Tibial artery (tissue), 4 donors: ENCODE results near the gene BCAN.
A peak's percentile ranks its signal among the peaks of the same experiment; 100 is the strongest.

Source experiments
- DNase-seq, 2 donors: peaks; one replicate each; pipeline ENCODE4 v3.0.0-alpha.2; 2019
- H3K27ac ChIP-seq, 2 donors: fragments of 200-600 bp; sonication (generic) in 1 of 2; 1 replicate in 1 of 2; 2 replicates in 1 of 2; pipeline ENCODE4 v1.5.1; 2018 to 2019; ENCODE audit warnings: mild to moderate bottlenecking in 1 of 2
- H3K27me3 ChIP-seq, 2 donors: fragments of 200-600 bp; sonication (generic) in 1 of 2; one replicate each; pipeline versions ENCODE4 v1.5.1 to v1.6.0; 2016 to 2019
- H3K36me3 ChIP-seq, 3 donors: fragments of 200-600 bp; sonication (generic) in 2 of 3; one replicate each; pipeline ENCODE4 v1.5.1; 2016 to 2019; ENCODE audit warnings: mild to moderate bottlenecking in 2 of 3
- H3K4me1 ChIP-seq, 4 donors: fragments of 200-600 bp; sonication (generic) in 2 of 4; 1 replicate in 3 of 4; 2 replicates in 1 of 4; pipeline ENCODE4 v1.5.1; 2016 to 2019
- H3K4me3 ChIP-seq, 2 donors: fragments of 200-600 bp; sonication (generic) in 1 of 2; 1 replicate in 1 of 2; 2 replicates in 1 of 2; pipeline ENCODE4 v1.5.1; 2018 to 2019; ENCODE audit warnings: mild to moderate bottlenecking in 2 of 2
- H3K9me3 ChIP-seq, 3 donors: fragments of 200-600 bp; sonication (generic) in 1 of 3; one replicate each; pipeline ENCODE4 v1.5.1; 2016 to 2019
- CTCF ChIP-seq, 2 experiments: fragments of 200-600 bp in 1 of 2; fragments of 450-650 bp in 1 of 2; IDR thresholded peaks; one replicate each; pipeline ENCODE4 v1.5.1; 2017 to 2019; ENCODE audit warnings: antibody characterized with exemption in 2 of 2, mild to moderate bottlenecking in 1 of 2, moderate library complexity in 1 of 2
- intact Hi-C: fragments of 100-400 bp; cut with DNase I; formaldehyde crosslinking; loops from one replicate; pipeline ENCODE4 v1.15.0; 2023; ENCODE audit warnings: low total_unique reads

Gene BCAN

GRCh38 chr1:156700736-156701531, 59.0 kb downstream of the BCAN start:
- Histone ChIP-seq H3K4me1 (peaks cover 5 to 23% (median 17%) of the 10 kb centered on the region in 4 donors), H3K9me3 (no peaks in the 10 kb centered on the region), H3K4me3 (no peak overlapping the region), H3K27me3 (peaks cover 0 to 51% of the 10 kb centered on the region in 2 donors), H3K36me3 (peaks cover 0 to 14% (median 0%) of the 10 kb centered on the region in 3 donors), H3K27ac (no peak overlapping the region)
- no peak for TF ChIP-seq CTCF (IDR thresholded peaks at IDR 0.05)
- DNase-seq = no peak
- intact Hi-C loops = no loop called here

- Histone ChIP-seq H3K36me3 (peaks cover 0 to 14% (median 0%) of the 10 kb centered on the region in 3 donors), H3K27me3 (peaks cover 0 to 39% of the 10 kb centered on the region in 2 donors), H3K27ac (no peak overlapping the region), H3K9me3 (no peaks in the 10 kb centered on the region), H3K4me1 (peaks cover 5 to 41% (median 29%) of the 10 kb centered on the region in 4 donors), H3K4me3 (no peak overlapping the region)
- no peak for DNase-seq
- intact Hi-C loops = no loop called here
- TF ChIP-seq CTCF (IDR thresholded peaks at IDR 0.05) = no peak
These were observed 61.4 kb downstream of the BCAN start for GRCh38 chr1:156703336-156703735.

- H3K9me3 ChIP-seq = no peaks in the 10 kb centered on the region
- H3K4me3 ChIP-seq = no peak overlapping the region
- H3K4me1 ChIP-seq = peaks cover 5 to 45% (median 29%) of the 10 kb centered on the region in 4 donors
- no peak overlapping the region for H3K27ac ChIP-seq
- DNase-seq = no peak
- H3K36me3 ChIP-seq = peaks cover 0 to 14% (median 0%) of the 10 kb centered on the region in 3 donors
- TF ChIP-seq CTCF (IDR thresholded peaks at IDR 0.05) = no peak
- intact Hi-C loops = no loop called here
- H3K27me3 ChIP-seq = peaks cover 0 to 38% of the 10 kb centered on the region in 2 donors
These were observed 61.8 kb downstream of the BCAN start for GRCh38 chr1:156703741-156704140.

- Histone ChIP-seq H3K27me3 (peaks cover 0 to 36% of the 10 kb centered on the region in 2 donors), H3K4me3 (no peak overlapping the region), H3K36me3 (peaks cover 0 to 12% (median 0%) of the 10 kb centered on the region in 3 donors), H3K9me3 (no peaks in the 10 kb centered on the region), H3K4me1 (peaks cover 5 to 50% (median 30%) of the 10 kb centered on the region in 4 donors), H3K27ac (no peak overlapping the region)
- intact Hi-C loops = no loop called here
- no peak for DNase-seq
- no peak for TF ChIP-seq CTCF (IDR thresholded peaks at IDR 0.05)
These were observed 62.3 kb downstream of the BCAN start for GRCh38 chr1:156704166-156704711.

- peak; percentile 67 to 89 for DNase-seq
- no peak for TF ChIP-seq CTCF (IDR thresholded peaks at IDR 0.05)
- peak overlapping the region; percentile 42 to 56 for H3K4me3 ChIP-seq
- peaks cover 0 to 6% (median 0%) of the 10 kb centered on the region in 3 donors for H3K36me3 ChIP-seq
- intact Hi-C loops = no loop called here
- peak overlapping the region; percentile 76 to 77 for H3K27ac ChIP-seq
- no peaks in the 10 kb centered on the region for H3K9me3 ChIP-seq
- H3K4me1 ChIP-seq = peaks cover 5 to 57% (median 37%) of the 10 kb centered on the region in 4 donors
- peaks cover 0 to 30% of the 10 kb centered on the region in 2 donors for H3K27me3 ChIP-seq
These were observed 63.0 kb downstream of the BCAN start for GRCh38 chr1:156704930-156705320.
